Activated naive CD4-positive, alpha-beta T cell (primary cell): Measurements from ENCODE around the gene UTP4.

ENCODE experiments used
- DNase-seq, 4 experiments: peaks; one replicate each; lab custom pipeline; 2025; lab: John Stamatoyannopoulos, UW

Gene UTP4

DNA sequence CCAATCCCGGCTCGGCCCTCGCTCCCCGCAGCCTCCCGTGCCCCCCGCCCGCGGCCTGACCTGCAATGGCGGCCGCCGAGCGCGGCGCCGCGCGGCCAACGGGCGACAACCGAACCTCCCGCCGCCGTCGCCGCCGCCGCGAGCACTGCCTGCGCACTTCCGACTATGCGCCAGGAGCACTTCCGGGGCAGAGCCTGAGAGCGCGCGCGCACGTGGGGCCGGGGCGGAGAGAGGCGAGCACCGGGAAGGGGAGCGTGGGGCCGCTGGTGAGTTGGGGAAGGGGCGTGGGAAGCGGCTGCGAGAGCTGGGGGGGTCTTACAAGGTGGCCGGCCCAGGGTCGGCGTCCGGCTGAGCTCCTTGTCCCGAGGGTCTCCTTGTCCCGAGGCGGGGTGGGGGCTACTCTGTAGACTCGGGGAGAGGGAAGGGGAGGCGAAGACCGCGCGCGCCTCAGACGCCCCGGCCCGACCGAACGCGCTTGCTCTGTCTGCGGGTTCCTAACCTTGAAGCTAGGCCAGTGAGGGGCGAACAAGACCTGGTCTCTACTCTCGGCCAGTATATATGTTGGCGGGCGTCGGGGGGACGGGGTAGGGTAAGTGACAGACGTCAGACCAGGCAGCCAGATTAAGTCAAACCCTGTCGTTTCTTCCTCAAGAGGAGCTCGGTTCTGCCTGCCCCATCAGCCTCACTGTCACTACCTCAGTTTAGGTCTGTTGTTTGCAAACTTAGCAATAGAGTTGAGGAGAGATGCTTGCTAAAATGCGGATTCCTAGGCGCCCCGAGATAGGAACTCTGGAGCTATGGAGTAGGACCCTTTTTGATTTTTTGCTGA, at the start of gene UTP4, which contains the start of gene CHTF8:
TSS of gene UTP4 (plus strand) at position 226 of the 829 bp plus-strand sequence. CDS start 811 bp downstream, outside the sequence.
TSS of gene CHTF8 (minus strand) at position 165 of the 829 bp plus-strand sequence. CDS start 11,130 bp downstream, outside the sequence.
- peak; percentile 61 to 83 (median 70) for DNase-seq

- no peak for DNase-seq
Measured at GRCh38 chr16:69083306-69083941, 49.0 kb upstream of the UTP4 start.

DNA sequence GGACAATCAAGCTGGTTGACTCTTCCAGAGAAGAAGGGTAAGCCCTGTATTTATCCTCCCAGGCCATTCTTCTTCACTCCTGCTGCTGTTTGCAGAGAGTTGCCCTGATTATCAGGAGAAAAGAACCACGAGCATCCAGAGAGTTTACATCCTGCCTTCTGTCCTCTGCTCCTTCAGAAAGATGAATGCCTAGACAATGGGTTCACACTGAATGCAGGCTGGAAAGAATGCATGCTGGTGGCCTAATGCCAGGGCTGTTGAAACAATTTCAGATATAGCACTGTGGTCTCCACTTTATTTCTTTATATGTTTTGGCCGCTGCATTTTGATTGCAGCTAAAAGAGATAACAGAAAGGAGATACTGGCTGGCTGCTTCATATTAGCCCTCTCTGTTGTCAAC, 48.2 kb upstream of the UTP4 start:
- no peak for DNase-seq

GRCh38 chr16:69085032-69085695, 47.3 kb upstream of the UTP4 start:
- no peak for DNase-seq

DNA sequence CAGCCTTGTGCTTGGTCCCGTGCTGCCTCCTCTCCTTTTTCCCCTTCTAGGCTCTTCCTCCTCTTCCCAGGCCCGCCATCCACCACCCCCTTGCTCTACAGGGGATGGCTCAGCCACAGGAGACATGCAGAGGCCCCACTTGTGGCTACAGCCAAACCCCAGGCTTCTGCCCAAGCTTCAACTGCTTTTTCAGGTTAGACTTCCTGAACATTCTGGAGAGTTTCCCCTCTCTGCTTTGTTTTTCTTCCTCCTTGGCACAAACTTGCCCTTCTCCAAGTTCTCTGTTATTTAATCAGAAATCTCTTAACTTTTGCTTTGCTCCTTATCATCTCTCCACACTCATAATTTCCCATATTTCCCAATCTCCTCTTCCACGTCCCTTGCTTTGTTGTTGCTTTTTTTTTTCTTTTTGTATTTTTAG, 45.3 kb upstream of the UTP4 start:
- no peak for DNase-seq

GRCh38 chr16:69088684-69089083, 43.8 kb upstream of the UTP4 start:
- DNase-seq, result no peak

DNA sequence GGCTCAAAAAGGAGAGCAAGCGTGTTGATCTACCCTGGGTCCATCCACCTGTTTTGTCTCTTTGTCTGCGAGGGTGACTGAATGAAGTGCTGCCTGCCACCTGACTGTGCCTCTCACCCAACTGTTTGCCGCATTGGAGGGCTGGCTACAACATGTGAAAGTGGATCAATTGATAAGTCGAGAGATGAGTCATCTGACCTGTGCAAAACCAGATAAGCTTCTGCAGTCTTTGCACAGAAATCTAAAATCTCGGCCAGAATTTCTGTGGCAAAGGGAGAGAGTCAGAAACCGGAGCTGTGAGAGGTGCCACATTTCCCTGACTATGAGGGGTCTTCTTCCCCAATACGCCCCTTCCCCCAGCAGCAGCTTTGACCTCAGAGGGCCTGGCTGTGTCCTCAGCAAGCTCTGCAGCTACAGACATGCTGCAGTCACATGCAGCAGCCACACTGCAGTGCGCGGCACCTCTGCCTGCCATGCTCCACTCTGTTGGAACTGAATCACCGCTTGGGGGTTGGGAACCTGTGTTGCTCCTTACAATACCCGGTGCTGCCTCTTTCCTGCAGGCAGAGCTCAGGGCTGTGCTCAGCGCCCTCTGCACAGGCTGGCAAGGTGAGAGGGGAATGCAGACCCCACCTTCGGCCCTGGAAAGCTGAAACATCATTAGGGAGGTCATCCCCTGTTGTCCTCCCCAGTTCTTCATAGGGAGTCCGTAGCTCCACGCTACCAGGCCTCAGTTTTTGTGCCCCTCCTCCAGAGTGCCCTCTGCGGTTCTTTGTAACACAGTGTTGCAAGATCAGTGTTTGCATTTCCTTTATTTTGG, 43.1 kb upstream of the UTP4 start:
- no peak for DNase-seq

GRCh38 chr16:69093974-69094373, 38.5 kb upstream of the UTP4 start:
- DNase-seq, result no peak

- DNase-seq, result no peak
Measured at GRCh38 chr16:69094501-69094900, 37.9 kb upstream of the UTP4 start.

DNA sequence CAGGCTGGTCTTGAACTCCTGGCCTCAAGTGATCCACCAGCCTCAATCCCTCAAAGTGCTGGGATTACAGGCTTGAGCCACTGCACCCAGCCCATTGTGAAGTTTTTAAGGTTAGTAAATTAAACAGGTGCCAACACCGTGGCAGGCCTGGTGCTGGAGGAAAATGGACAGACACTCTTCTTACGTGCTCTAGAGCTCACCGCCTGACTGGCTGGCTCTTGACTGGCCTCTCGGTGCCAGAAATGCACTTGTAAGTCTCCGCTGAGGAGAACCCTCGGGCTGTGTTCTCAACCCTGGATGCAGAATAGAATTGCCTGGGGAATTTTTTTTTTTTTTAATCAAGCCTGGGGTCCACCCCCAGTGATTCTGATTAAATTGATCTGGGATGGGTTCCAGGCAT, 37.3 kb upstream of the UTP4 start:
- DNase-seq, result no peak

DNA sequence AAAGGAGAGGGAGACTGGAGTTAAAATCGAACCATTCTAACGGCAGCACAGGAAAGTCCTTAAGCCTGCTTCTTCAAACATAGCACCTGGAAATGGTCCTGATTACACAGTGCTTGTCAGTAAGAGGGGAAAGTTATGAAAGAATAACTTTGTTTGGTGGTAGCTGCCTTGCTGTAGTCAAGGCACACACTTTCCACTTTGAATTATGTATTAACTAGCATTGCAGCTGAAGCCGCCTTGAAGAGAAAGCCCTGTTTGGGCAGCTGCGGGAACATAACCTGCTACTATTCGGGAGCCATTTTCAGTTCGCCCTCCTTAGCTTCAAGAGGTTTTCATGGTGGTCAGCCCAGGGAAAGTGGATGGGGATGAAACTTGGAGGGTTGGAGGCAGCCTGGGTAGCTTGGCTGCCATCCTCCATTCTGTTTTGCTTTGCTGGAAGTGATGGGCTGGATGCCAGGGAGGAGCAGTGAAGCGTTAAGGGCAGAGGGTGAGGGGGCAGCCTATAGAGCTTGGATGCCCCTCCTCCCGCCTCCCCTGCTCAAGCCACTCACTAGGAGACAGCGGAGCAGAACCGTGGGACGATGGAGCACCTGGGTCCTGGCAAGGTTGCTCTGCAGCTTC, 32.3 kb upstream of the UTP4 start:
- DNase-seq, result no peak

DNA sequence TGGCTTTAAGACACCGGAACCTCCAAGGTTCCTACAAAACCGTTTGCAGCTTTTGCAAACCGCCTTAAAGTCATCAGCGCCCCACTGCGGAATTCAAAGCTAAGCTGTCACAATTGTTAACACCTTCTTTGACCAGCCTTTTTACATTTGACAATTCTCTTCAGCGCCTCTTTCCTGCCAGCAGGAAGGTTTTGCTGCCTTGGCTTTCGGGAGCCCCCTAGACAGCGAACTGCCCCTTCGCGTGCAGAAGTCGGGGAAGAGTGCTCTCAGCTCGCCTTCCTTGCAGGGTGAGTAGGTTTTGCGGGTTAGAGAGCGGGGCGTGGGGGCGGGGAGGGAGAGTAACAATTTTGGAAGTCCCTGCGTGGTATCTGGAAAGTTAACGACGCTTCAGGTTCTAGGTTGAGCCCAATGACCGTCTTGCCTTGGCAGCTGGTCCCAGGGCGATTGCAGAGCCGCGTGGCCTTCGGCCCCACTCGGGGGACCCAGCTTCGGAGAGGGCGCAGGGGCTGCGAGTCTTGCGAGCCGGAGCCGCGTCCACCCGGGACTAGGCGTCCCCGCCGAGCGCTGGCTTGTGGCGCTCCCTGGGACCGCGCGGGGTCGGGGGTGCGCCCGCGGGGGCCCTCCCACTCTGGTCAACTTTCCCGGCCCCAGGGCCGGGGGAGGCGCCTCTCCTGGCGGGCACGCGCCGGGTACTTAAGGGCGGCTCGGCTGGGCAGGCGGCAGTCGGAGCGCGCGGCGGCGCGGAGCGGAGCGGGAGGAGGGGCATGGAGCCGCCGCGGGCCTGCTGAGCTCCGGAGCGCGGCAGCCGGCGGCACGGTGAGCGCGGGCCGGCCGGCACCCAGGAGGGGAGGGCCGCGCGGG, 26.7 kb upstream of the UTP4 start, which contains the start of gene HAS3:
TSS of gene HAS3 (plus strand) at position 153 of the 861 bp plus-strand sequence. CDS start 3,743 bp downstream, outside the sequence.
- DNase-seq, result no peak

- no peak for DNase-seq
Measured at GRCh38 chr16:69106491-69107315, 25.7 kb upstream of the UTP4 start.

GRCh38 chr16:69107316-69107962, 25.0 kb upstream of the UTP4 start:
- no peak for DNase-seq

DNA sequence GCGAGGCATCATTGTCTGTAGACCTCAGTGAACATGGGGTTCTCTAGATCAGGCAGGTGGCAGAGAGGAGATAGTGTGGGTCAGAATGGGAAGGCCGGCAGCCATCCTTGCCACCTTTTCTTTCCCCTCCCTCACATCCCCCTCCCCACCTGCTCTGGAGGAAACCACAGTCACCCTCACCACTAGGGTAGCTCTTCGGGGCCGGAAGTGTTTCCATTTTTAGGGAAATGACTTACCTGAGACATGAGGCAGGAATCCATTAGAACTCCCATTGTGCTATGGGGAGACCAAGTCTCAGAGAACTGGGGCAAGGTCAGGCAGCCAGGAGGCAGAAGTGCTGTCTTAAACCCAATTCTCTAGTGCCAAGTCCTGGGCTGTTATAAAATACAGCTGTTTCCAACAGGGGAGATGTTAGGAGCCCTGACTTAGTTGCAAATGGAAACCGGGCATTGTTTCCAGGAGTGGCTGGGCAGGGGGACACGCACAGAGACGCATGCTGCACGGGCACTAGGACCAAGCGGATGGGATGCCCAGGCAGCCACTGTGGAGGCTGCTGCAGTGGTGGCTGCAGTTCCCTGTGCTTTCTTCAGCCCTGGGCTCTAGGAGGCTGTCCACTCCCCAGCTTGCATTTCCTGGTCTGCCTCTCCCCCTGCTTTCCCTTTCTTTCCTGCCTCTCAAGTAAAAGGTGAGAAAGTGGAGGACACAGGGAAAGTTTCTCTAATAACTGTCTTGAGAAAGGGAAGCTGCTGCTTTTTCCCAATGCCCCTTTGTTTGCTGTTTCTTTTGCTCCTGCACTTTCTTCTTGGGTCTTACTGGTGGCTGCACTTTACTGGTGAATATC, 24.2 kb upstream of the UTP4 start:
- no peak for DNase-seq

GRCh38 chr16:69108905-69109252, 23.6 kb upstream of the UTP4 start:
- DNase-seq, result no peak

DNA sequence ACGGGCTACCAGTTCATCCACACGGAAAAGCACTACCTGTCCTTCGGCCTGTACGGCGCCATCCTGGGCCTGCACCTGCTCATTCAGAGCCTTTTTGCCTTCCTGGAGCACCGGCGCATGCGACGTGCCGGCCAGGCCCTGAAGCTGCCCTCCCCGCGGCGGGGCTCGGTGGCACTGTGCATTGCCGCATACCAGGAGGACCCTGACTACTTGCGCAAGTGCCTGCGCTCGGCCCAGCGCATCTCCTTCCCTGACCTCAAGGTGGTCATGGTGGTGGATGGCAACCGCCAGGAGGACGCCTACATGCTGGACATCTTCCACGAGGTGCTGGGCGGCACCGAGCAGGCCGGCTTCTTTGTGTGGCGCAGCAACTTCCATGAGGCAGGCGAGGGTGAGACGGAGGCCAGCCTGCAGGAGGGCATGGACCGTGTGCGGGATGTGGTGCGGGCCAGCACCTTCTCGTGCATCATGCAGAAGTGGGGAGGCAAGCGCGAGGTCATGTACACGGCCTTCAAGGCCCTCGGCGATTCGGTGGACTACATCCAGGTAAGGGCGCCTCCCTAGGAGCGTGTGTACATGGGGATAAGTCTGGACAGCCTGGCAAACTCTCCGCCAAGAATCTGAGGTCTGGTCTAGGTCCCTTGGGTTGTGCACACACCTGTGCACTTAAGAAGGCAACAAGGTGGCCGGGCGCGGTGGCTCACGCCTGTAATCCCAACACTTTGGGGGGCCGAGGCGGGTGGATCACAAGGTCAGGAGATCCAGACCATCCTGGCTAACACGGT, 22.8 kb upstream of the UTP4 start:
- DNase-seq, result no peak
